HepG2 (cell line): ENCODE results near the gene FXYD5. TPM values are rescaled to one million over a fixed set of nuclear protein-coding genes. Genes with fewer than 3 reads are reported as not detected.

Experiments used
- ATAC-seq: fragments of 200-7000 bp; cut with Tn5 transposase; 3 replicates; pipeline ENCODE4 v1.9.1; 2020; ENCODE audit warnings: mild to moderate bottlenecking, moderate library complexity
- BruUV-seq: library from RNA; stranded (reverse); fragments of 400-500 nt; replicated peaks from 2 replicates; lab custom pipeline; 2021; lab: Mats Ljungman, UMichigan
- CTCF ChIA-PET: fragments of 300-600 bp; formaldehyde crosslinking; extraction: SDS; loops from one replicate; lab custom pipeline; 2021; ENCODE audit warnings: low total read pairs, inconsistent platforms, low intra/inter-chr PET ratio; lab: Yijun Ruan, JAX
- POLR2A ChIA-PET: fragments of 350-600 bp; sonication (Branson Sonifier 250); formaldehyde crosslinking; loops from one replicate; lab custom pipeline; 2020; ENCODE audit warnings: antibody characterized with exemption, inconsistent platforms; lab: Yijun Ruan, JAX
- DNase-seq: peaks from one replicate; pipeline ENCODE4 v3.0.0-alpha.2; 2015; ENCODE audit warnings: low spot score
- FAIRE-seq: peaks from 3 replicates; lab custom pipeline; 2011; peaks lifted over from hg19 to GRCh38; lab: Jason Lieb, UNC
- H2AFZ ChIP-seq: one replicate; pipeline ENCODE4 v1.6.1; 2011; ENCODE audit warnings: low read length, inconsistent platforms
- H3K27ac ChIP-seq: fragments of 300-600 bp; 3 replicates; pipeline ENCODE4 v1.8.0; 2011; ENCODE audit warnings: mixed run types, mild to moderate bottlenecking, mixed read lengths, low read length, inconsistent platforms; ENCODE audit not compliant: insufficient read depth; ENCODE audit errors: extremely low read length
- H3K27me3 ChIP-seq, 2 experiments: fragments of 200-600 bp in 1 of 2; 2 replicates in 1 of 2; 3 replicates in 1 of 2; pipeline versions ENCODE4 v1.6.0 to v1.8.0; 2011; ENCODE audit warnings: low read length in 2 of 2, mild to moderate bottlenecking in 2 of 2, moderate library complexity in 2 of 2, inconsistent platforms in 1 of 2; ENCODE audit not compliant: insufficient read depth in 2 of 2, control insufficient read depth in 1 of 2
- H3K36me3 ChIP-seq, 2 experiments: fragments of 200-600 bp in 1 of 2; replicated peaks in 1 of 2; 2 replicates in 1 of 2; 3 replicates in 1 of 2; pipeline versions ENCODE4 v1.5.1 to v1.8.0; 2011; ENCODE audit warnings: low read length in 2 of 2, inconsistent platforms in 1 of 2; ENCODE audit not compliant: insufficient read depth in 2 of 2, control insufficient read depth in 1 of 2
- H3K4me1 ChIP-seq: 2 replicates; pipeline ENCODE4 v1.5.1; 2012; ENCODE audit warnings: low read length, inconsistent platforms; ENCODE audit not compliant: insufficient read depth
- H3K4me2 ChIP-seq: 2 replicates; pipeline ENCODE4 v1.6.0; 2011; ENCODE audit warnings: low read depth, low read length, inconsistent platforms
- H3K4me3 ChIP-seq, 3 experiments: fragments of 200-600 bp in 1 of 3; sonication (generic), shearing (Covaris generic) in 1 of 3; replicated peaks in 1 of 3; 2 replicates each; pipeline ENCODE4 v1.5.1; 2011 to 2016; ENCODE audit warnings: low read length in 3 of 3, inconsistent platforms in 2 of 3, low read depth in 2 of 3, mild to moderate bottlenecking in 2 of 3, control low read depth in 1 of 3, mixed read lengths in 1 of 3; ENCODE audit not compliant: insufficient read depth in 1 of 3
- H3K79me2 ChIP-seq: one replicate; pipeline ENCODE4 v1.6.1; 2011; ENCODE audit warnings: low read length, inconsistent platforms; ENCODE audit not compliant: insufficient read depth
- H3K9ac ChIP-seq: 2 replicates; pipeline ENCODE4 v1.6.0; 2011; ENCODE audit warnings: mild to moderate bottlenecking, low read depth, low read length, inconsistent platforms; ENCODE audit not compliant: insufficient read depth
- H3K9me3 ChIP-seq: 2 replicates; pipeline ENCODE4 v1.5.1; 2012; ENCODE audit warnings: mild to moderate bottlenecking, low read length
- H4K20me1 ChIP-seq: 2 replicates; pipeline ENCODE4 v1.6.0; 2011; ENCODE audit warnings: inconsistent platforms, mild to moderate bottlenecking, low read length, moderate library complexity; ENCODE audit not compliant: insufficient read depth
- ATF7-NPFF ChIP-seq: sonication (generic); formaldehyde crosslinking; IDR thresholded peaks from 2 replicates; pipeline ENCODE4 v1.8.1; 2023; ENCODE audit warnings: mild to moderate bottlenecking, low read depth, missing genetic modification reagents, moderate library complexity
- HNRNPLL ChIP-seq: fragments of 200-400 bp; formaldehyde crosslinking; IDR thresholded peaks from 2 replicates; pipeline ENCODE4 v1.6.1; 2017; ENCODE audit warnings: mild to moderate bottlenecking, low read depth, low read length; ENCODE audit not compliant: poor library complexity, severe bottlenecking
- ISL2 ChIP-seq: sonication (generic); formaldehyde crosslinking; IDR thresholded peaks from 2 replicates; pipeline ENCODE4 v1.5.0; 2020; ENCODE audit warnings: missing genetic modification reagents
- MAFK ChIP-seq, 2 experiments: IDR thresholded peaks in 1 of 2; conservative IDR thresholded peaks in 1 of 2; 2 replicates each; pipeline ENCODE4 v1.6.1; 2011; ENCODE audit warnings: improper control_type of control experiment in 2 of 2, low read length in 2 of 2
- SOX6 ChIP-seq, 2 experiments: fragments of 450-650 bp in 1 of 2; sonication (generic) in 1 of 2; formaldehyde crosslinking in 1 of 2; IDR thresholded peaks; 2 replicates each; pipeline versions ENCODE4 v1.4.0 to v1.6.1; 2017 to 2020; ENCODE audit warnings: antibody characterized with exemption in 1 of 2, mild to moderate bottlenecking in 1 of 2, missing genetic modification reagents in 1 of 2
- TOE1 ChIP-seq: sonication (generic); formaldehyde crosslinking; IDR thresholded peaks from 2 replicates; pipeline ENCODE4 v1.4.0; 2020; ENCODE audit warnings: mild to moderate bottlenecking, missing genetic modification reagents
- ZFP1 ChIP-seq: IDR thresholded peaks from 2 replicates; pipeline ENCODE4 v1.6.1; 2016
- ZNF878 ChIP-seq: sonication (generic); formaldehyde crosslinking; IDR thresholded peaks from 2 replicates; pipeline ENCODE4 v1.8.1; 2023; ENCODE audit warnings: mild to moderate bottlenecking, missing genetic modification reagents, moderate library complexity
- WGBS: methylation state at CpG from one replicate; pipeline ENCODE4 v1.1.6; 2017; ENCODE audit warnings: low lambda C conversion rate; 5-methylcytosine and 5-hydroxymethylcytosine counted together
- in situ Hi-C: cut with HindIII; loops from 2 replicates; pipeline ENCODE4 v1.10.0; 2017; ENCODE audit warnings: low pct_unique_long_range_greater_than_20kb; ENCODE audit not compliant: extremely low pct_ligation_motif_present
- intact Hi-C: fragments of 100-400 bp; cut with micrococcal nuclease; formaldehyde crosslinking; loops from one replicate; pipeline ENCODE4 v1.10.0; 2022; ENCODE audit not compliant: unreplicated experiment
- polyA plus RNA-seq, 8 experiments: library from polyadenylated mRNA; depleted of rRNA in 3 of 8; stranded (reverse) in 7 of 8; unstranded in 1 of 8; fragments of >200 nt; fragmentation: Illumina TruSeq in 4 of 8; extraction: Trizol in 4 of 8; gene quantifications; 2 replicates each; pipeline versions ENCODE4 v1.2.1 to v1.2.3, GENCODE V29; 2011 to 2016; ENCODE audit warnings: low read depth in 4 of 8, missing spikeins in 1 of 8, mixed read lengths in 1 of 8; ENCODE audit not compliant: insufficient read depth in 1 of 8
- total RNA-seq, 5 experiments: library from RNA; depleted of rRNA; stranded (reverse); fragments of >200 nt; fragmentation: Illumina TruSeq; extraction: Trizol; gene quantifications; 2 replicates each; pipeline ENCODE4 v1.2.3, GENCODE V29; 2016; ENCODE audit warnings: low read depth in 1 of 5
- TF ChIP-seq, protein P1 (sequence below): sonication (generic); formaldehyde crosslinking; IDR thresholded peaks from 2 replicates; pipeline ENCODE4 v1.9.0; 2021; ENCODE audit warnings: missing genetic modification reagents, borderline replicate concordance
- TF ChIP-seq, protein P2 (sequence below): sonication (generic); formaldehyde crosslinking; conservative IDR thresholded peaks from 2 replicates; pipeline ENCODE4 v1.4.0; 2020; ENCODE audit warnings: missing genetic modification reagents

The FXYD5 gene
- total and polyA plus RNA-seq, 2 of the 13 experiments (the other 11 are each of a cell fraction or from before 2014, with no cell fraction given), result 0.65 TPM; not detected in 1

DNA sequence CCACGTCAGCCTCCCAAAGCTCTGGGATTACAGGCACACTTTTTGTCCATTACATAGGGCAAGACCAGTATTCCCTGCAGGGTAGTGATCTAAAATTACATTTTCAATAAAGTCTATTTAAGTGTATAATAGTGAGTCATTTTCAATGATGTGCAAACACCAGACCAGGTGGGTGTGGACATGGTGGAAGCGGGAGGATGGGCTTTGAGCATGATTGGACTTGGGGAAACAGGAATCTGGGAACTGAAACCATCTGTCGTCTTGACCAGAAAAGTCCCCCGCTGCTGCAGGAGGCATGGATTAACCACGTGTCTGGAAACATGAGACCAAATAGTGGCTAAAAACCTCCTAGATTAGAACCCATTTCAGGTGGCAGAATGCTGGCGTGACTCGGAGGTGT is 34.0 kb upstream of the FXYD5 start:
- H3K4me2 ChIP-seq, result no peak overlapping the region
- in situ Hi-C loops (no loop called here), intact Hi-C loops (no loop called here)
- H3K4me1 ChIP-seq, result peaks cover 87% of the 10 kb centered on the region
- 90% methylated on average over 7 of the region's 7 CpGs for WGBS
- DNase-seq, result no peak
- no TSS peak for BruUV-seq
- H3K9ac ChIP-seq, result no peak overlapping the region
- ChIA-PET CTCF (no interaction called here), POLR2A (no interaction called here)
- TF ChIP-seq ATF7-NPFF (CRISPR knock-in tag) (no peak), HNRNPLL (no peak), TOE1 (CRISPR knock-in tag) (no peak), ZFP1 (CRISPR knock-in tag) (no peak), MAFK (conservative IDR thresholded peaks at IDR 0.05 in 1 of 2, IDR thresholded peaks at IDR 0.05 in 1 of 2; ENCODE audit: low read length in 2 of 2) (no peak), SOX6 (IDR thresholded peaks at IDR 0.05) (no peak), SOX6 (CRISPR knock-in tag; IDR thresholded peaks at IDR 0.05) (no peak), ISL2 (CRISPR knock-in tag) (no peak), ZNF878 (no peak)
- TF ChIP-seq, protein P1, sequence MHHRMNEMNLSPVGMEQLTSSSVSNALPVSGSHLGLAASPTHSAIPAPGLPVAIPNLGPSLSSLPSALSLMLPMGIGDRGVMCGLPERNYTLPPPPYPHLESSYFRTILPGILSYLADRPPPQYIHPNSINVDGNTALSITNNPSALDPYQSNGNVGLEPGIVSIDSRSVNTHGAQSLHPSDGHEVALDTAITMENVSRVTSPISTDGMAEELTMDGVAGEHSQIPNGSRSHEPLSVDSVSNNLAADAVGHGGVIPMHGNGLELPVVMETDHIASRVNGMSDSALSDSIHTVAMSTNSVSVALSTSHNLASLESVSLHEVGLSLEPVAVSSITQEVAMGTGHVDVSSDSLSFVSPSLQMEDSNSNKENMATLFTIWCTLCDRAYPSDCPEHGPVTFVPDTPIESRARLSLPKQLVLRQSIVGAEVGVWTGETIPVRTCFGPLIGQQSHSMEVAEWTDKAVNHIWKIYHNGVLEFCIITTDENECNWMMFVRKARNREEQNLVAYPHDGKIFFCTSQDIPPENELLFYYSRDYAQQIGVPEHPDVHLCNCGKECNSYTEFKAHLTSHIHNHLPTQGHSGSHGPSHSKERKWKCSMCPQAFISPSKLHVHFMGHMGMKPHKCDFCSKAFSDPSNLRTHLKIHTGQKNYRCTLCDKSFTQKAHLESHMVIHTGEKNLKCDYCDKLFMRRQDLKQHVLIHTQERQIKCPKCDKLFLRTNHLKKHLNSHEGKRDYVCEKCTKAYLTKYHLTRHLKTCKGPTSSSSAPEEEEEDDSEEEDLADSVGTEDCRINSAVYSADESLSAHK (CRISPR knock-in tag), result no peak
- TF ChIP-seq, protein P2, sequence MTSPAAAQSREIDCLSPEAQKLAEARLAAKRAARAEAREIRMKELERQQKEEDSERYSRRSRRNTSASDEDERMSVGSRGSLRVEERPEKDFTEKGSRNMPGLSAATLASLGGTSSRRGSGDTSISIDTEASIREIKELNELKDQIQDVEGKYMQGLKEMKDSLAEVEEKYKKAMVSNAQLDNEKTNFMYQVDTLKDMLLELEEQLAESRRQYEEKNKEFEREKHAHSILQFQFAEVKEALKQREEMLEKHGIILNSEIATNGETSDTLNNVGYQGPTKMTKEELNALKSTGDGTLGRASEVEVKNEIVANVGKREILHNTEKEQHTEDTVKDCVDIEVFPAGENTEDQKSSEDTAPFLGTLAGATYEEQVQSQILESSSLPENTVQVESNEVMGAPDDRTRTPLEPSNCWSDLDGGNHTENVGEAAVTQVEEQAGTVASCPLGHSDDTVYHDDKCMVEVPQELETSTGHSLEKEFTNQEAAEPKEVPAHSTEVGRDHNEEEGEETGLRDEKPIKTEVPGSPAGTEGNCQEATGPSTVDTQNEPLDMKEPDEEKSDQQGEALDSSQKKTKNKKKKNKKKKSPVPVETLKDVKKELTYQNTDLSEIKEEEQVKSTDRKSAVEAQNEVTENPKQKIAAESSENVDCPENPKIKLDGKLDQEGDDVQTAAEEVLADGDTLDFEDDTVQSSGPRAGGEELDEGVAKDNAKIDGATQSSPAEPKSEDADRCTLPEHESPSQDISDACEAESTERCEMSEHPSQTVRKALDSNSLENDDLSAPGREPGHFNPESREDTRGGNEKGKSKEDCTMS (CRISPR knock-in tag), result no peak
- no peak for ATAC-seq
- H3K27ac ChIP-seq, result no peak overlapping the region
- no peaks in the 10 kb centered on the region for H3K79me2 ChIP-seq
- H4K20me1 ChIP-seq, result no peaks in the 10 kb centered on the region
- no peaks in the 10 kb centered on the region for H3K9me3 ChIP-seq
- 0 out of 5 replicates have a peak, but pooled peaks cover 0 to 6% of the 10 kb centered on the region in 2 experiments for H3K27me3 ChIP-seq
- H2AFZ ChIP-seq, result no peak overlapping the region
- H3K36me3 ChIP-seq, result no peaks in the 10 kb centered on the region
- H3K4me3 ChIP-seq, result no peak overlapping the region
- FAIRE-seq, result no peak
